Adipose tissue (tissue), 3 donors: ENCODE measurements around the gene ATG101. TPM values are rescaled to one million over a fixed set of nuclear protein-coding genes. Genes with fewer than 3 reads are reported as not detected.

Experiments used
- H3K27ac ChIP-seq: one replicate; pipeline ENCODE4 v1.5.1; 2013; ENCODE audit warnings: low read depth, low read length
- WGBS, 3 donors: extraction: QIAGEN DNeasy Blood & Tissue Kit; methylation state at CpG; one replicate each; pipeline ENCODE4 v1.1.7; 2013; 5-methylcytosine and 5-hydroxymethylcytosine counted together
- polyA plus RNA-seq, 3 donors: library from polyadenylated mRNA; stranded (reverse); fragments of 200-250 nt; gene quantifications; one replicate each; pipeline ENCODE4 v1.2.3, GENCODE V29; 2013
- donor health status: healthy with polysubstance abuse.
- donor health status: Bipolar disorder and iron deficiency.
- donor health status: healthy.

Gene ATG101, protein sequence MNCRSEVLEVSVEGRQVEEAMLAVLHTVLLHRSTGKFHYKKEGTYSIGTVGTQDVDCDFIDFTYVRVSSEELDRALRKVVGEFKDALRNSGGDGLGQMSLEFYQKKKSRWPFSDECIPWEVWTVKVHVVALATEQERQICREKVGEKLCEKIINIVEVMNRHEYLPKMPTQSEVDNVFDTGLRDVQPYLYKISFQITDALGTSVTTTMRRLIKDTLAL
- 10 to 100 TPM; 34.1 to 68.7 (median 58.5) TPM for polyA plus RNA-seq

- 0 to 1% (median 1%) methylated on average over 58 to 60 of the region's 60 CpGs for WGBS, 3 donors
- peak within 1 kb of the TSS; percentile 61 for H3K27ac ChIP-seq
Measured at GRCh38 chr12:52069327-52070184, at the start of gene ATG101. TSS of gene ATG101 (plus strand) at chr12:52069978. CDS start at chr12:52073651, 3,673 bp downstream.

GRCh38 chr12:52020539-52021336 is 49.0 kb upstream of the ATG101 start:
- H3K27ac ChIP-seq, result no peak overlapping the region
- WGBS, 3 donors, result 28 to 35% (median 29%) methylated on average over 9 of the region's 9 CpGs

GRCh38 chr12:52022841-52023181 is 47.0 kb upstream of the ATG101 start:
- no peak overlapping the region for H3K27ac ChIP-seq
- WGBS, 3 donors, result 13 to 21% (median 14%) methylated on average over 13 to 14 of the region's 14 CpGs

DNA sequence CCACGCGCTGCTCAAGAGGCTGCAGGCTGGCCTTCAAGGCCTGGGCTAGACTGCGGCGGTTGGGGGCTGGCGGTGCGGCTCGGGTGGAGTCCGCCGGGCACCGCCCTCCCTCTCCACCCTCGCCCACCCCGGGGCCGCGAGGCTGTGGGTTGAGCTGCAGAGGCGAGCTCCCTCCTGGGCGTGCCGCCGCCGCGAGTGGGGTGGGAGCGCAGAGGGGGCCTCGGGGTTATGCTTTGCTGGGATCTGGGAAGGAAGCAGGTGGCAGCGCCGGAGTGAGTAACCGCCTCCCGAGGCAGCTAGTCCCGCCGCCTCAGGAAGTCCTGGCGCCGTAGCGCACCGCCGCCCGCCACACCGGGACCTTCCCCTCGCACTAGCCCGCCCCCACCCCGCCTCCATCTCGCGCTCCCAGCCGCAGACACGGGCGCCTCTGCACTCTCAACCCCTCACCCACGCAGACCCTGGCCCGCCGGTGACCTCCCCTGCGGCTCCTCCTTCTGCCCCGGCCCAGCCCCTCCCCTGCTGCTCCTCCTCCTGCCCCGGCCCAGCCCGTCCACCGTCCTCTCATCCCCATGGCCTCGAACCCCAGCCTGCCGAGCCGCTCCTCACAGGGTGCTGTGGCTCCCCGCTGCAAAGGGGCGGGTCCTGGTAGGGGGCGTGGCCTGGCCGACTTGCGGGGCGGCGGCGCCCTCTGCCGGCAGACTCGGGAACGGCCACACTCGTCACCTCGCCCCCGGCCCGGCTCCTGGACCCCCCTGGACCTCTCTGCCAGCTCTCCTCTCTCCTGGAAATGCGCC is 46.4 kb upstream of the ATG101 start:
- 1% methylated on average over 45 to 69 of the region's 70 CpGs for WGBS, 3 donors
- H3K27ac ChIP-seq, result no peak overlapping the region

DNA sequence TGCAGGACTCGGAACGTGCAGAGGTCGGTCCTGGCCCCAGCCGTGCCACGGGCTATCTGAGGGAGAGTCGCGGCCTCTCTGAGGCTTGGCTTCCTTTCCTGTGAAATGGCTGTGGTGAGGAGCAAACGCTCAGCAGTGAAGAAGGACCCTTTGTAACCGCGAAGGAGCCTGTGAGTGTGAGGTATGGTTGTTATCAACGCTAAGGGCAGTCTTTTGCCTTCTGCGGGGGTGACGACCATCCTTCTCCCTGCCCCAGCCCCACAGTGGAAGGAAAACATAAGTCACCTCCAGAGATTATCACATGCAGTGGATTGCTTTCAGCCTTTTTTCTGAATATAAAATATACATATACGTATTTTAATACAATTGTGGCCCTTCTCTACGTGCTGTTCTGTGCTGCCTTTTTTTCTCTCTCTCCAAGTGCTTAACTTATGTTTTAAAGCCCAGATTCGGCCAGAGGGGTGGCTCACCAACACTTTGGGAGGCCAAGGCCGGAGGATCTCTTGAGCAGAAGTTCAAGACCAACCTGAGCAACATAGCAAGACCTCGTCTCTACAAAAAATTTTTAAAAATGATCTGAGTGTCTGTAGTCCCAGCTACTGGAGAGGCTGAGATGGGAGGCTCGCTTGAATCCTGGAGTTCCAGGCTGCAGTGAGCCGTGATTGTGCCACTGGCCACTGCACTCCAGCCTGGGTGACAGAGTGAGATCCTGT is 45.6 kb upstream of the ATG101 start:
- no peak overlapping the region for H3K27ac ChIP-seq
- WGBS, 3 donors, result 23 to 27% (median 26%) methylated on average over 20 of the region's 20 CpGs

GRCh38 chr12:52024845-52025230 is 44.9 kb upstream of the ATG101 start:
- 46 to 68% (median 49%) methylated on average over 15 of the region's 15 CpGs for WGBS, 3 donors
- H3K27ac ChIP-seq, result no peak overlapping the region

- 49 to 66% (median 62%) methylated on average over 5 of the region's 5 CpGs for WGBS, 3 donors
- no peak overlapping the region for H3K27ac ChIP-seq
Measured at GRCh38 chr12:52026263-52026662, 43.5 kb upstream of the ATG101 start.

DNA sequence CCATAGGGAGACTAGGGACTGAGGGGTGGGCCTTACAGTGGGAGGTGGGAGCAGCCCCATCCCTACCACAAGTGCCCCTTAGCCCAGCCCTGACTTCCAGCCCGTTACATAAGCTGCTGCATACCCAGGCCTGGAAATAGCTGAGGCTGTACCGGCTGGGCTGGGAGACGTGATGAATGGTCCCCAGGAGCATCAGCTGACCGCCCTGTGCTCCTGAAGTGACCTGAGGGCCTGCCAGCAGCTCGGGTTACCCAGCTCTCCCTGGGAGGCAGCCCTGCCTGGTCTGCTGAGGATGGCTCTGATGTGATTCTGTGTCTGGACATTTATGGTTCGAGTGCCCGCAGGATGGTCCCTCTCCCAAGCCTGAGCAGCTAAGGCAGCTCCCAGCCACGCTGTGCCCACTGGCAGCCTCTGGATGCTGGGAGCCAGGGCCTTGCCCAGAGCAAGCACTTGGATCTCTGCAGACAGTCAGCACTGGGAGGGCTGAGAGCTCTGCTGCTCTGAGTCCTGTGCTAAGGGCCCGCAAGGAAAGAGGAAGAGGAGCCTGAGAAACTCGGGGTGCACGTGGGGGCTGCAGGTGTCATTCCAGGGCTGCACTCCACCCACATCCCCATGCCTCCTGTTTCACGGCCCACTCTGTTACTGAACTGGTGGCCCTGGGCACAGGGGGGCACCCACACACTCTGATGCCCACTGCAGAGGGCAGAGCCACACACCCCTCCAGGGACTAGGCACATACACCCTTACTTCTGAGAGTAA is 42.5 kb upstream of the ATG101 start:
- 74 to 84% (median 78%) methylated on average over 12 of the region's 12 CpGs for WGBS, 3 donors
- no peak overlapping the region for H3K27ac ChIP-seq

GRCh38 chr12:52029685-52030084 is 40.1 kb upstream of the ATG101 start:
- WGBS, 3 donors, result 48 to 70% (median 53%) methylated on average over 4 of the region's 4 CpGs
- H3K27ac ChIP-seq, result no peak overlapping the region

GRCh38 chr12:52032446-52032803 is 37.4 kb upstream of the ATG101 start:
- WGBS, 3 donors, result 3 to 7% (median 6%) methylated on average over 5 of the region's 5 CpGs
- H3K27ac ChIP-seq, result no peak overlapping the region

DNA sequence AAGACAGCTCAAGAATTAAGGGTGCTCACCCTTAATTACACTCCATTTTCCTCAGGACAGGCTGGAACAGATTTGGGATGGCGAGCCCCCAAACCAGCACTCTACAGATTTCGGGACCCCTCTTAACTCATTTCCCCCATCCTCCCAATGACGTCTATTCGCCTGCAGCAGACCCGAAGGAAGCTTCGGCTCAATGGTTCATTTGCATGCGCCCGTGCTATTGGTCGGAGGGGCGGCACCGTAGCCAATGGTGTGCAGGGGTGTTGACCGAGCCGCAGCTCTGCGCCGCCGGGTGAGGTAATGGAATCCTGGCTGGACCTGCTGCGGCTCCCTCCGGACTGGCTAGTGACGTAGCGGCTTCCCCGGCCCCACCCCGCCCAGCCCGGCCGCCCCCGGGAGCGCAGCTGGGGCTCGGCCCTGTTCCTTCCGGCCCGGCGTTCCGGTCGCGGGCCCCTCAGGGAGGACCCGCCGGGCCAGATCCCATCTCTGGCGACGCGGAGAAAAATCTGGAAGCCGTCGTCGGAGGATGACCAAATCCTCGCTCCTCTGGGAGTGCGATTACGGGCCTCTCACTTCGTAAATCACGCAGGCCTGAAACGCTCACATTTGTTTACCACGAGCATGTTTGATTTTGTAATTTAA is 36.9 kb upstream of the ATG101 start:
- H3K27ac ChIP-seq, result peak overlapping the region; percentile 71
- 0 to 1% (median 0%) methylated on average over 48 of the region's 48 CpGs for WGBS, 3 donors

DNA sequence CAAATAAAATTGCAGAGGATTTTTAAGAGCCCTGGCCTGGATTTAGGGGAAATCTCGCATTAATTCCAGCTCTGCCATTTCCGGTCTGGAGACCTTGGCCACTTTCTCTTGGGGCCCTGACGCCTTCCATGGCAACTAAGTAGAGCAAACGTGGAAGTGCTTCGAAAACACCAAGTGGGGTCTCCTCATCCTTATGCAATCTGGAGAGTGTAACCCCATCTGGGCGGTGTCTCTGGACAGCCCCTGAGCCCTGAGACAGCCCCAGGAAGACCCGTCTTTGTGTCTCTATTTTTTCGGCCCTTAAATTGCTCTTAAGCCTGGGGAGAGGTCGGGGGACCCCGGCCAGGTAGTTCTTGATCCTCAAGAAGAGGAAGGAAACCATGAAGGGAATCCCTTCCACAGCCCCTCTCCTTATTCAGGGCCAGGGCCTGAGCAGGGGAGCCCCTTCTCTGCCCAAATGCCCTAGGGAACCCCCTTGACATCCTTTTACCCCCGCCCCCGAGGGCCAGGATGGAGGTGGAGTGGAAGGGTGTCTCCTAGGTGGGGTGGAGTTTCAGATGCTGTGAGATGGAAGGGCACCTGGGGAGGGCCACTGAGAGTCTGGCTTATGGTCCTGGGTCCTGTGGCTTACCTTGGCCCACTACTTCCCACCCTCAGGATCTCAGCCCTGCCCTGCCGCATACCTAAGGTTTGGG is 36.2 kb upstream of the ATG101 start:
- WGBS, 3 donors, result 49 to 65% (median 53%) methylated on average over 13 of the region's 13 CpGs
- H3K27ac ChIP-seq, result peak overlapping the region; percentile 71

DNA sequence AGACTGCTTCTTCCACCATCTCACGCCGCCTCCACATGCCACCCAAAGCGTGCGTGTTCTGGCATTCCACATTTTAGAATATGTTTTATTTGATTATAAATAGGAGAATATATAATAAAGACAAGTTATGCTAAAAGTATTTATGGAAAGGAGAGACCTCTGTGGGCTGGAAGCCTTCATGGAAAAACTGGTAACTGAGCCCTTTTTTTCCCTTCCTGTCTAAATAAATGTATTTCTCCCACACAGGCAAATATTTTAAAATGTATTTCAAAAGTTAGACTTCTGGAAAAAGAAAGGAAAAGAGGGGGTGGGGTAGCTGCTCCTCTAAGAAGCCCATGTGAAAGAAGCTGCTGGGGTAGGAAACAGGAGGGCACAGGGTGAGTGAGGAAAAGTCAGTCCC is 34.6 kb upstream of the ATG101 start:
- WGBS, 3 donors, result 86 to 95% (median 89%) methylated on average over 4 of the region's 4 CpGs
- H3K27ac ChIP-seq, result no peak overlapping the region

DNA sequence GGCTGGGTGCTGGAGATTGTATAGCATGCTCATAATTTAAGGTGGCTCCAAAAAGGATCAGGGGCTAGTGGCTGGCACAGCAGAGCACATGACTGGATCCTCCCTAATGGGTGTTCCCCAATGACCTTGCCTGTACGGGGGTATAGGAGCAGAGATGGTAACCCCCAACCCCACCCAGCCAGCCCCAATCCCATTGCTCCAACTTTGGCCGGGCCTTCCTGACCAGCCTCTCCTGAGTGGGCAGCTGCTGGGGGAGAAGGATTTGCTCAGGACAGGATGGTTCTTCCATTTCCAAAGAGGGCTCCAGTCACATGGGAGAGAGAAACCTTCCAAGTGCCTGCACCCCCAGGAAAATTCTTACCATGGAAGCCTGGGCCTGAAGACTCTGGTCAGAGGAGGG is 33.9 kb upstream of the ATG101 start:
- 69 to 85% (median 83%) methylated on average over 2 of the region's 2 CpGs for WGBS, 3 donors
- H3K27ac ChIP-seq, result no peak overlapping the region

- no peak overlapping the region for H3K27ac ChIP-seq
- WGBS, 3 donors, result 10 to 12% (median 11%) methylated on average over 35 to 48 of the region's 53 CpGs
Measured at GRCh38 chr12:52036587-52037171, 33.1 kb upstream of the ATG101 start.
